ENCODE measurements around the gene PRAC2.

The PRAC2 gene

GRCh38 chr17:48753794-48754499 is 31.0 kb downstream of the PRAC2 start:
- no peaks in the 10 kb centered on the region for H3K9me3 Mint-ChIP-seq
- H3K36me3 Mint-ChIP-seq, result no peaks in the 10 kb centered on the region
- peaks cover 15% of the 10 kb centered on the region for H3K4me1 Mint-ChIP-seq
- no peak overlapping the region for H3K27ac Mint-ChIP-seq
- H3K27me3 Mint-ChIP-seq, result peaks cover 86% of the 10 kb centered on the region
- no peak overlapping the region for H3K4me3 Mint-ChIP-seq
- ATAC-seq, result no peak

GRCh38 chr17:48754500-48755261 is 31.7 kb downstream of the PRAC2 start:
- Mint-ChIP-seq H3K9me3 (no peaks in the 10 kb centered on the region), H3K27ac (no peak overlapping the region), H3K36me3 (no peaks in the 10 kb centered on the region), H3K4me1 (peaks cover 15% of the 10 kb centered on the region), H3K27me3 (peaks cover 86% of the 10 kb centered on the region), H3K4me3 (no peak overlapping the region)
- ATAC-seq, result no peak

- Mint-ChIP-seq H3K27ac (no peak overlapping the region), H3K36me3 (no peaks in the 10 kb centered on the region), H3K9me3 (no peaks in the 10 kb centered on the region), H3K4me3 (no peak overlapping the region), H3K27me3 (peaks cover 86% of the 10 kb centered on the region), H3K4me1 (peaks cover 15% of the 10 kb centered on the region)
- no peak for ATAC-seq
Measured at GRCh38 chr17:48755356-48755755, 32.4 kb downstream of the PRAC2 start.

- H3K4me3 Mint-ChIP-seq, result no peak overlapping the region
- peaks cover 15% of the 10 kb centered on the region for H3K4me1 Mint-ChIP-seq
- peaks cover 90% of the 10 kb centered on the region for H3K27me3 Mint-ChIP-seq
- H3K36me3 Mint-ChIP-seq, result no peaks in the 10 kb centered on the region
- ATAC-seq, result no peak
- no peak overlapping the region for H3K27ac Mint-ChIP-seq
- H3K9me3 Mint-ChIP-seq, result no peaks in the 10 kb centered on the region
Measured at GRCh38 chr17:48756830-48757251, 33.9 kb downstream of the PRAC2 start.

- H3K27me3 Mint-ChIP-seq, result peaks cover 90% of the 10 kb centered on the region
- H3K9me3 Mint-ChIP-seq, result no peaks in the 10 kb centered on the region
- H3K27ac Mint-ChIP-seq, result no peak overlapping the region
- H3K4me1 Mint-ChIP-seq, result peaks cover 15% of the 10 kb centered on the region
- H3K36me3 Mint-ChIP-seq, result no peaks in the 10 kb centered on the region
- ATAC-seq, result no peak
- H3K4me3 Mint-ChIP-seq, result no peak overlapping the region
Measured at GRCh38 chr17:48757524-48757961, 34.6 kb downstream of the PRAC2 start.

- Mint-ChIP-seq H3K9me3 (no peaks in the 10 kb centered on the region), H3K36me3 (no peaks in the 10 kb centered on the region), H3K27ac (no peak overlapping the region), H3K27me3 (peaks cover 87% of the 10 kb centered on the region), H3K4me1 (peaks cover 9% of the 10 kb centered on the region), H3K4me3 (no peak overlapping the region)
- ATAC-seq, result no peak
Measured at GRCh38 chr17:48759288-48759687, 36.3 kb downstream of the PRAC2 start.

- no peak for ATAC-seq
- Mint-ChIP-seq H3K4me3 (no peak overlapping the region), H3K36me3 (no peaks in the 10 kb centered on the region), H3K9me3 (no peaks in the 10 kb centered on the region), H3K4me1 (peaks cover 9% of the 10 kb centered on the region), H3K27me3 (peaks cover 76% of the 10 kb centered on the region), H3K27ac (no peak overlapping the region)
Measured at GRCh38 chr17:48760411-48760810, 37.4 kb downstream of the PRAC2 start.

- peaks cover 9% of the 10 kb centered on the region for H3K4me1 Mint-ChIP-seq
- H3K27ac Mint-ChIP-seq, result no peak overlapping the region
- ATAC-seq, result no peak
- H3K9me3 Mint-ChIP-seq, result no peaks in the 10 kb centered on the region
- H3K4me3 Mint-ChIP-seq, result no peak overlapping the region
- no peaks in the 10 kb centered on the region for H3K36me3 Mint-ChIP-seq
- peaks cover 69% of the 10 kb centered on the region for H3K27me3 Mint-ChIP-seq
Measured at GRCh38 chr17:48761114-48761513, 38.1 kb downstream of the PRAC2 start.

- Mint-ChIP-seq H3K9me3 (no peaks in the 10 kb centered on the region), H3K27ac (no peak overlapping the region), H3K36me3 (no peaks in the 10 kb centered on the region), H3K4me3 (no peak overlapping the region), H3K4me1 (no peaks in the 10 kb centered on the region), H3K27me3 (peaks cover 58% of the 10 kb centered on the region)
- no peak for ATAC-seq
Measured at GRCh38 chr17:48767263-48767774, 44.3 kb downstream of the PRAC2 start.

GRCh38 chr17:48769009-48769675 is 46.2 kb downstream of the PRAC2 start:
- H3K27ac Mint-ChIP-seq, result no peak overlapping the region
- no peaks in the 10 kb centered on the region for H3K9me3 Mint-ChIP-seq
- H3K27me3 Mint-ChIP-seq, result peaks cover 59% of the 10 kb centered on the region
- no peak for ATAC-seq
- H3K4me1 Mint-ChIP-seq, result no peaks in the 10 kb centered on the region
- H3K36me3 Mint-ChIP-seq, result no peaks in the 10 kb centered on the region
- H3K4me3 Mint-ChIP-seq, result no peak overlapping the region

GRCh38 chr17:48770954-48771353 is 48.0 kb downstream of the PRAC2 start:
- no peaks in the 10 kb centered on the region for H3K4me1 Mint-ChIP-seq
- peaks cover 77% of the 10 kb centered on the region for H3K27me3 Mint-ChIP-seq
- H3K36me3 Mint-ChIP-seq, result no peaks in the 10 kb centered on the region
- H3K4me3 Mint-ChIP-seq, result no peak overlapping the region
- H3K27ac Mint-ChIP-seq, result no peak overlapping the region
- no peaks in the 10 kb centered on the region for H3K9me3 Mint-ChIP-seq
- ATAC-seq, result no peak

- no peaks in the 10 kb centered on the region for H3K36me3 Mint-ChIP-seq
- H3K27me3 Mint-ChIP-seq, result peaks cover 93% of the 10 kb centered on the region
- H3K27ac Mint-ChIP-seq, result no peak overlapping the region
- no peak for ATAC-seq
- H3K4me1 Mint-ChIP-seq, result no peaks in the 10 kb centered on the region
- no peak overlapping the region for H3K4me3 Mint-ChIP-seq
- no peaks in the 10 kb centered on the region for H3K9me3 Mint-ChIP-seq
Measured at GRCh38 chr17:48773245-48773644, 50.3 kb downstream of the PRAC2 start.

All from stimulated activated memory B cell treated with anti-CD40 and anti-IgM and Interleukin-4, amounts not matched to agents 10 μg/mL and 1 μg/mL and 100 μg/mL, for 72 hours (primary cell).